OCI-LY7 (cell line): Measurements from ENCODE around the gene LTO1.

Experiments used
- CTCF ChIP-seq: fragments of 200-600 bp; sonication (generic); conservative IDR thresholded peaks from 2 replicates; pipeline ENCODE4 v1.5.1; 2014; ENCODE audit warnings: mild to moderate bottlenecking, antibody characterized with exemption, low read length, moderate library complexity, mixed read lengths
- EZH2phosphoT487 ChIP-seq: fragments of 200-600 bp; sonication (generic); IDR thresholded peaks from 2 replicates; pipeline ENCODE4 v1.6.1; 2018; ENCODE audit warnings: low read depth, borderline replicate concordance, mild to moderate bottlenecking, mixed run types, antibody characterized with exemption, low read length, moderate library complexity, mixed read lengths

GRCh38 chr11:69653406-69653960 lies 21.7 kb downstream of the LTO1 start:
- no peak for TF ChIP-seq CTCF
- no peak for TF ChIP-seq EZH2phosphoT487
